ENCODE results near the gene ANKRD11.
"Not testable (repeated sequence)": the region's sequence is repeated elsewhere in the genome, so short reads cannot be mapped to it uniquely, and the experiment has no call there.

The ANKRD11 gene

GRCh38 chr16:89400740-89401139 is 89.6 kb downstream of the ANKRD11 start:
- DNase-seq, result no peak

- DNase-seq, result no peak
Observed at GRCh38 chr16:89398924-89399323, 91.4 kb downstream of the ANKRD11 start.

GRCh38 chr16:89397331-89397861 is 93.0 kb downstream of the ANKRD11 start:
- DNase-seq, result no peak

GRCh38 chr16:89396156-89396555 is 94.2 kb downstream of the ANKRD11 start:
- no peak for DNase-seq

GRCh38 chr16:89395150-89396142 is 94.9 kb downstream of the ANKRD11 start:
- no peak for DNase-seq

- DNase-seq, result no peak
Observed at GRCh38 chr16:89393738-89394406, 96.5 kb downstream of the ANKRD11 start.

- no peak for DNase-seq
Observed at GRCh38 chr16:89392881-89393737, 97.3 kb downstream of the ANKRD11 start.

GRCh38 chr16:89390224-89390583 is 100.2 kb downstream of the ANKRD11 start:
- not testable (repeated sequence) for DNase-seq

GRCh38 chr16:89389504-89390223 is 100.7 kb downstream of the ANKRD11 start:
- DNase-seq, result not testable (repeated sequence)

- no peak for DNase-seq
Observed at GRCh38 chr16:89388536-89388935, 101.8 kb downstream of the ANKRD11 start.

- no peak for DNase-seq
Observed at GRCh38 chr16:89386306-89387185, 103.8 kb downstream of the ANKRD11 start.

- no peak for DNase-seq
Observed at GRCh38 chr16:89385712-89386111, 104.6 kb downstream of the ANKRD11 start.

GRCh38 chr16:89384282-89384681 is 106.1 kb downstream of the ANKRD11 start:
- no peak for DNase-seq

- no peak for DNase-seq
Observed at GRCh38 chr16:89383095-89384003, 107.0 kb downstream of the ANKRD11 start.

- DNase-seq, result not testable (repeated sequence)
Observed at GRCh38 chr16:89382555-89382954, 107.8 kb downstream of the ANKRD11 start.

GRCh38 chr16:89381788-89382187 is 108.6 kb downstream of the ANKRD11 start:
- DNase-seq, result no peak

GRCh38 chr16:89380681-89381080 is 109.7 kb downstream of the ANKRD11 start:
- no peak for DNase-seq

GRCh38 chr16:89378947-89379771 is 111.2 kb downstream of the ANKRD11 start:
- DNase-seq, result no peak

GRCh38 chr16:89377453-89377848 is 112.9 kb downstream of the ANKRD11 start:
- no peak for DNase-seq
